NCI-H1105 (cell line): Measurements from ENCODE around the gene GRIK2.

Source experiments
- DNase-seq: peaks from one replicate; lab custom pipeline; 2025; lab: John Stamatoyannopoulos, UW

The GRIK2 gene

DNA sequence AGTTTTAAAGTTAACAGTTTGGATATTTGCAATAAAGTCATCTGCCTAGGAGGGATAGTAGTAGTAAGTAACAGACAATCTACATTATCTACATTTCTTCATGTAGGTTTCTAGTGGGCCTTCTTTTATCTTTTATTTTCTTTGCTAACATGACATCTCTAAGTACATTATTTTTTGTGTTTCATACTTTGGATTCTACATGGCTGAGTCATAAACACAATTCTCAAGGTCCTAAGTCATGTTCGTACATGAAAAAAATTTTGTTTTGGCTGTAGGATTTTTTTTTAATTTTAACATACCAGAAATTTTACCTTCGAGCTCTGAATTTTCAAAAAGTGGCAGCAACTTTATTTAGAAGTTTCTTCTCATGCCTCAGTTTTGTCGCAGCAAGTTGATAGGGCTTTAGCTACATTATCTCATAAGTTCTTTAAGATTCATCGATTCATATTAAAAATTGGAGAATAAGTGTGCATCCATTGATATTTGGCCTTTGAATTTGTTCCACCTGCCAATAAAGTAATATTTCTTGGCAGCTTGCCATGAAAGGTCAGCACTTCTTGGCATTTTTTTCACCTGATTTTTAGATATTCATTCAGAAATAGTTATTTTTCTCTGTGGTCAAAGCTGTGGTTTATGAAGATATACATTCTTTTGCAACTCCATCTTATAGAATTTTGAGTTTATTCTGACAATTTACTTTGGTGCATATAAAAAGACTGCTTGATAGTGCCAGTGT is 146.2 kb downstream of the GRIK2 start:
- no peak for DNase-seq

DNA sequence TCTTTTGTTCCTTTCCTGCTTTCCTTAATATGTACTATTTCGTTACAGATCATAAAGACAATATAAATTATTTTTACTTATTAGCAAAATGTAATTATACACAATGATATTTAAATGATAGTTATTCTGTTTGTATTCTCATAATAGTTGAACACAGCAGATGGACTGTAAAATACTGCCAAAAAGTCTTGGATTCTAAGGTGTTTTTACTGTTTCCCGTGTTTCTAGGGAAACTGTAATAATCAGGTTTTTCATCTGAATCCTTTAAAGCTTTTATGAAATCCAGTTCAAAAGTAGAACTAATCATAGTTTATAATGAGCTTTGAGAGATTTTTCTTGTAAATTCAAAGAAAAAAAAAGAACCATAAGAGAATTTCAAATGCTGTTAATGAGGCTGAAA is 148.4 kb downstream of the GRIK2 start:
- no peak for DNase-seq

GRCh38 chr6:101543796-101544195 is 150.3 kb downstream of the GRIK2 start:
- no peak for DNase-seq

GRCh38 chr6:101544286-101544685 is 150.8 kb downstream of the GRIK2 start:
- DNase-seq: no peak

DNA sequence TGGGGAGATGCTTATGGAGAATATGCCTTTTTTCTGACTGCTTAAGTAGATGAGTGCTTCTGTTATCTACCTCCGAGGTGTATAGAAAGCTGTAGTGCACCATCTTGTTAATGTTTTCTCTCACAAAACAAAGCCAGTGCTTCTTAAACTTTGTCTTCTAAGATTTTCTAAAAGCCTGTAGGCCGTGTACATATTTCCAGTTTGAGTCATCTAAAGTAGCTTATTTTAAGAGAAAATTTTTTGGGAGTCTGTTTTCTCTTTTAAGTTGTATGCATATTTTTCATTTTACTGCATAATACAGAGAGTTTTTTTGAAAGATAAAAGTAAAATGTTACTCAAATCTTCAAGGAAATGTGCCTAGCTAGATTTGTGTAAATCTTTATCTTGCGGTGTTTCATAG is 151.7 kb downstream of the GRIK2 start:
- no peak for DNase-seq

- no peak for DNase-seq
Observed at GRCh38 chr6:101550451-101550850, 156.9 kb downstream of the GRIK2 start.

- no peak for DNase-seq
Observed at GRCh38 chr6:101554231-101554630, 160.7 kb downstream of the GRIK2 start.

DNA sequence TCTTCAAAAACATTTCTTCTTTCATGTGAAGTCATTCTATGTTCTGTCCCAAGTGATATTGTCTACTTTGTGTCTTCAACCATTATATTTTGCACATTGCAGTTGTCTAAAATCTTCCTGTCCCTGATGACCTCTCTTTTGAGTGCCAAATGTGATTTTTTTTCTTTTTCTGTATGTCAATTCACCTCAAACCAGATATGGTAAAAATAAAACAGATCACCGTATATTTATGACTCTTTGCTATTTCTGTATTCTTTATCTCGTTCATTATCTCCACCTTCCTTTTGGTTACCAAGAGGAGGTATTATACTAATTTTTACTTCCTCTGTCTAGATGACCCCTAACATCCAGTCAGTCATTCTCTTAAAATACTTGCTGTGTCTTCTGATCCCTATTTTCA is 165.2 kb downstream of the GRIK2 start:
- DNase-seq: no peak

- DNase-seq: no peak
Observed at GRCh38 chr6:101572627-101573026, 179.1 kb downstream of the GRIK2 start.

- no peak for DNase-seq
Observed at GRCh38 chr6:101577091-101577490, 183.6 kb downstream of the GRIK2 start.

DNA sequence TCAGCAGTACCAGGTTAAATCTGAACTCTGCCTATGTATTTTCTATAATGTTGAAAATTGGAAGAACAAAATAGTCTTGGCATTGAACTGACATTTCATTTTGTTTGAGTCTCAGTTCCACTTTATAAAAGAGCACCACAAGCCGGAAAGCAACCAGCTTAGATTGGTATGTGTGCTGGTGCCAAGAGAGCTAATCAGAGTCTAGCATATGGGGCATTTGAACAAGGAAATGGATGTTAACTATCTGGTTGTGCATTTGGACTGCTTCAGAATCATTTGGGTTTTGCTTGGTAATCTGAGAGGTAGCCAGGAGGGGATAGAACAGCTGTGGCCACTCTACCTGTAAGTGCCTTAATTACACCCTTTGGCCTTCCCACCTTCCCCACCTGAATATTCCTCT is 184.8 kb downstream of the GRIK2 start:
- peak; percentile 22 for DNase-seq

DNA sequence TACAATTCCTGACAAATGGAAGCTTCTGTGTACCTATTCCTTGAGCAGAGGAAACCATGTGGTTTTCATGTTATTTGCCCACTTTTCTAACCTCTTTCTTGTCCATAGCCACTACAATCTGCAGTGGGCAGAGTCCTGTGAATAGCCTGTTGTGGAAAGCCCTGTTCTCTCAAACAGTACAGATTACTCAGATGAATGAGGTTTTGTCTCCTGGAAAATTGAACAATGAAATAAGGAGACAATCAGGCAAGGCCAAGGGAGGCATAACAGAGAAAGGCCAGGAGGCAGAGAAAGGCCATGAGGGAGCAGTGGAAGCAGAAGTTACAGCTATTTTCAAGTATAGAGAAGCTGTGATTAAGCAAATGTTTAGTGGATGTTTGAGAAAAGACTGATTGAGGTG is 189.3 kb downstream of the GRIK2 start:
- DNase-seq: no peak

DNA sequence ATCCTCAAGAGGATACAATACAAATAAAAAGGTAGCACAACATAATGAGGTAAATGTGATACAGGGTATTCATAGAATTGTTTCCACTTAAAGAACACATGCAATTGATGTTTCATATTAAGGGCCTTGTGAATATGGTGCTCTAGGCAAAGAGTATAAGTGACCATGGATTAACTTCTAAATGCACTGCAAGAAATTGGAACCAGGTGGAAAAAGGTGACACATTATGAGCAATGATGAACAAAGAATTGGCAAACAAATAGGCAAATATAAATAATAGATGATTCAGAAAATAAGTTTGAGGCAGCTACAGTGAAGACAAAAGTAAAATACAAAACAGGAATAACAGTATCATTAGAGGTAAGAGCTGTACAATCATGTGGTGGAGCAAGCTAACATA is 192.0 kb downstream of the GRIK2 start:
- no peak for DNase-seq

GRCh38 chr6:101588343-101588742 is 194.8 kb downstream of the GRIK2 start:
- DNase-seq: no peak

DNA sequence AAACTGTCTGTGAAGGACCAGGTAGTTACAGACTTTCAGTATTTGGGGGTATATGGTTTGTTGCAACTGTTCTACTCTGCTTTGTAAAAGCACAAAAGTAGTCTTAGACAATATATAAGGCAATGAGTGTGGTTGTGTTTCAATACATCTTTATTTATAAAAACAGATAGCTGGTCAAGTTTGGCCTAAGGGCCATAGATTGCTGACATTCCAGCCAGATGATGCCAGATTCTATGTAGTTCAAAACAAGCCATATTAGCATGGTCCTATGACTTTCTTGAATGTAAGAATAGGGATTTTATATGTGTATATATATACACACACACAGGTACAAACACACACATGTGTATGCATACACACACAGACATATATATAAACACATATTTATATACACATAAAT is 201.8 kb downstream of the GRIK2 start:
- DNase-seq: no peak

DNA sequence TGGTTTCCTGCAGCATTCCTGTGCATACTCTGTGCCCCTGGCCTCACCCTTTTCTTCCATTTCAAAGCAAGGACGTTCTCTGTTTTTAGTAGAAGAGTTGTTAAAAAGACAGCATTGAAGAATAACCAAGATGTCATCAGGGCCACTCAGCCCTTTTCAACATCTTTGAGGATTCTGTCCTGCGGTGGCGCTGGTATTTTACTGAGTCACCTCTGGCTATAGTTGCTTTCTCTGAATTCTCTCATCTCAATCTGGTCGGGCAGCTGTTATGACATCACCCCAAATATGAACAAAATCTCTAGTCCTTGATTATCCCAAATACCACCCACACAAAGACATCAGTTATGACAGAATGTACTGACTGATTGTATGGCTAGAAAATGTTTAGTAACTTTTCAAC is 204.2 kb downstream of the GRIK2 start:
- DNase-seq: no peak

GRCh38 chr6:101605426-101605825 is 211.9 kb downstream of the GRIK2 start:
- DNase-seq: no peak

DNA sequence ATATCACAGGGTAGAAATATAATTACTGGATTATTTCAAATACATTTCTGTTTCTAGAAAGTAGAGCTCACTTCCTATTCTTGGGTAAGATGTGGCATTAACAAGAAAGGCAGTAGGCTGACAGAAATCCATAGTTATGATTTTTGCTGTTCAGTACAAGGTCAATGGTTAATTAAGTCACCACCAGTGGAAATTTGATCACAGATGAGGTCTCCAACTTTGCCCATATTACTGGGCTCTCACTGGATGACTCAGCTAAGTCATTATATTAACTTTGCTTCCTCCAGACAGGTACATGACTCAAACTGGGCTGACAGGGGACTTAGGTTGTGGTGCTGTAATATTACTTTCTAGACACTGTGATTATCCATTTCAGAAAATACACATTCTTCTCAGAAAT is 212.4 kb downstream of the GRIK2 start:
- no peak for DNase-seq

- DNase-seq: no peak
Observed at GRCh38 chr6:101607111-101607690, 213.7 kb downstream of the GRIK2 start.

DNA sequence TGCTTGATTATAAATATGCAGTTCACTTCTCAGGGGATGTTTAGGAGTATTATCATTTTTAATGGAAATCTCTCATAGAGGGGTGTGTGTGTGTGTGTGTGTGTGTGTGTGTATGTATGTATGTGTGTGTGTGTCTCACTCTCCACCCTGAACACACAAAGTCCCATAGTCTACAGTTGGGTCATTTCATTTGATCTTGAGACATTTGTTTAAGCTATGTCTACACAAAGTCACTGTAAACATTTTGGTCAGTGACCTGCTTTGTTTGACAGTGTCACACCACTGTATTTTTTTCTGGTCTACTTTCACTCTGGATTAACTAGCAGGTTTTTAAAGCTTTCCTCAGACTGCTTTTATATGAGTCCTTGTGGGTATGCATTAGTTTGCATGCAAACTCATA is 215.2 kb downstream of the GRIK2 start:
- no peak for DNase-seq

DNA sequence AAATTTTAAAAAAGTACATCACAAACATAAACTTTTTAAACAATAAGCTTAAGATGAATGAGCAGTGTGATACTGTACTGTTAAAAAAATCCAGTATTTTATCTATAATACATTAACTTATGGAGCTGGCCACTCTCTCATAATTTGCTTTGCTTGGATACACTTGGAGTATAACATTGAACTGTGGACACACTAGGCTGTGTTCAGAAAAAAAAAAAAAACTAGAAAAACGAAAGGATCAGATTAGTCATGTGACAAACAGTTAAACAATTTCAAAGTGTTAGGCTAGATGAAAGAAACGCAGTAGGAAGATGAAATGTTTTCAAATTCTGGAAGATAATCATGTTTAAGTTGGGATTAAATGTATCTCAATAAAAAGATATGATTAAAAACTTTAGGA is 220.0 kb downstream of the GRIK2 start:
- DNase-seq: no peak

DNA sequence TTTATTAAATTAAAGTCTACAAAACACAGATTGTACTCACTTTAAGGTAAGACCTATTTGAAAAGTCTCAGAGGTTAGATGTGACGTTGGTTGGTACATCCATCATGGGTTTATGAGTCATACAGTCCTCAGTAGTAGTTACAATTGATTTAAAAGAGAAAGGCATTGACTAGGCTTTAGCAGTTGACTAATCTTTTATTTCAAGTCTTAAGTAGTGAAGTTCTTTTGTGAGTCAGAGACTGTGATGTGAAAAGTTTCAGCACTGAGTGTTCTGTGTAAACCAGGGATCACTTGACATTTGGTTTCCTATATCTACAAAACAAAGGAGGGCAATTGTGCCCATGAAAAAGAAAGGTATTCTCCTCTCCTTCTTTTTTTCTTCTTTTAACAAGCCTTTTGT is 221.3 kb downstream of the GRIK2 start:
- no peak for DNase-seq

GRCh38 chr6:101626269-101626668 is 232.8 kb downstream of the GRIK2 start:
- DNase-seq: no peak

GRCh38 chr6:101630941-101631340 is 237.4 kb downstream of the GRIK2 start:
- DNase-seq: no peak
